Keratinocyte (primary cell): ENCODE results near the gene ABHD2.

Experiments
- EZH2 ChIP-seq: IDR thresholded peaks from one replicate; pipeline ENCODE4 v1.6.1; 2012; ENCODE audit warnings: inconsistent platforms, mild to moderate bottlenecking, low read length, moderate library complexity
- TF ChIP-seq, protein P1 (sequence below), 3 experiments: IDR thresholded peaks in 1 of 3; conservative IDR thresholded peaks in 1 of 3; optimal IDR thresholded peaks in 1 of 3; 2 replicates in 2 of 3; 3 replicates in 1 of 3; pipeline versions ENCODE3 to v1.5.1; 2011; ENCODE audit warnings: low read length in 3 of 3, mild to moderate bottlenecking in 3 of 3, moderate library complexity in 2 of 3, control low read depth in 1 of 3, inconsistent platforms in 1 of 3; ENCODE audit not compliant: insufficient read depth in 2 of 3; ENCODE audit errors: extremely low read depth in 1 of 3

DNA sequence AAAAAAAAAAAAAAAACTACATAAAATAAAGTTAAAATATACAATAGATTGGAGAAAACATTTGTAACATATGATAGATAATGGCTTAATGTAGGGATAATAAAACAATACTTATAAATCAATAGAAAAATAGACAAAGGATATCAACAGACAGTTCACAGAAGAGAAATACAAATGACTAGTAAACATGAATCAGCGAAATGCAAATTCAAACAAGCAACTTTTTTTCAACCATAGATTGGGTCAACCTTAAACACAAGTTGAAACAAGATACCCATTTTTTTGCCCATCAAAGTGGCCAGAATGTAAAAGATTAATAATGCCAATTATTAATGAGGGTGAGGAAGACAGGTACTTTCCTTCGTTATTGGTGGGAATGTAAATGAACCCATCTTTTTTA lies 59.9 kb downstream of the ABHD2 start:
- TF ChIP-seq, protein P1, sequence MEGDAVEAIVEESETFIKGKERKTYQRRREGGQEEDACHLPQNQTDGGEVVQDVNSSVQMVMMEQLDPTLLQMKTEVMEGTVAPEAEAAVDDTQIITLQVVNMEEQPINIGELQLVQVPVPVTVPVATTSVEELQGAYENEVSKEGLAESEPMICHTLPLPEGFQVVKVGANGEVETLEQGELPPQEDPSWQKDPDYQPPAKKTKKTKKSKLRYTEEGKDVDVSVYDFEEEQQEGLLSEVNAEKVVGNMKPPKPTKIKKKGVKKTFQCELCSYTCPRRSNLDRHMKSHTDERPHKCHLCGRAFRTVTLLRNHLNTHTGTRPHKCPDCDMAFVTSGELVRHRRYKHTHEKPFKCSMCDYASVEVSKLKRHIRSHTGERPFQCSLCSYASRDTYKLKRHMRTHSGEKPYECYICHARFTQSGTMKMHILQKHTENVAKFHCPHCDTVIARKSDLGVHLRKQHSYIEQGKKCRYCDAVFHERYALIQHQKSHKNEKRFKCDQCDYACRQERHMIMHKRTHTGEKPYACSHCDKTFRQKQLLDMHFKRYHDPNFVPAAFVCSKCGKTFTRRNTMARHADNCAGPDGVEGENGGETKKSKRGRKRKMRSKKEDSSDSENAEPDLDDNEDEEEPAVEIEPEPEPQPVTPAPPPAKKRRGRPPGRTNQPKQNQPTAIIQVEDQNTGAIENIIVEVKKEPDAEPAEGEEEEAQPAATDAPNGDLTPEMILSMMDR (optimal IDR thresholded peaks at IDR 0.05 in 1 of 3, IDR thresholded peaks at IDR 0.05 in 1 of 3, conservative IDR thresholded peaks at IDR 0.05 in 1 of 3; ENCODE audit: extremely low read depth in 1 of 3, insufficient read depth in 2 of 3, low read length in 3 of 3), result no peak
- no peak for TF ChIP-seq EZH2
